RCC 7860 (cell line): ENCODE results near the gene AEN.
A peak's percentile ranks its signal among the peaks of the same experiment; 100 is the strongest.
"Not testable (repeated sequence)": the region's sequence is repeated elsewhere in the genome, so short reads cannot be mapped to it uniquely, and the experiment has no call there.

Experiments
- DNase-seq: peaks from one replicate; pipeline ENCODE4 v3.0.0-alpha.2; 2015; ENCODE audit warnings: low spot score
- FAIRE-seq: peaks from 2 replicates; lab custom pipeline; 2012; peaks lifted over from hg19 to GRCh38; lab: Jason Lieb, UNC

The AEN gene

DNA sequence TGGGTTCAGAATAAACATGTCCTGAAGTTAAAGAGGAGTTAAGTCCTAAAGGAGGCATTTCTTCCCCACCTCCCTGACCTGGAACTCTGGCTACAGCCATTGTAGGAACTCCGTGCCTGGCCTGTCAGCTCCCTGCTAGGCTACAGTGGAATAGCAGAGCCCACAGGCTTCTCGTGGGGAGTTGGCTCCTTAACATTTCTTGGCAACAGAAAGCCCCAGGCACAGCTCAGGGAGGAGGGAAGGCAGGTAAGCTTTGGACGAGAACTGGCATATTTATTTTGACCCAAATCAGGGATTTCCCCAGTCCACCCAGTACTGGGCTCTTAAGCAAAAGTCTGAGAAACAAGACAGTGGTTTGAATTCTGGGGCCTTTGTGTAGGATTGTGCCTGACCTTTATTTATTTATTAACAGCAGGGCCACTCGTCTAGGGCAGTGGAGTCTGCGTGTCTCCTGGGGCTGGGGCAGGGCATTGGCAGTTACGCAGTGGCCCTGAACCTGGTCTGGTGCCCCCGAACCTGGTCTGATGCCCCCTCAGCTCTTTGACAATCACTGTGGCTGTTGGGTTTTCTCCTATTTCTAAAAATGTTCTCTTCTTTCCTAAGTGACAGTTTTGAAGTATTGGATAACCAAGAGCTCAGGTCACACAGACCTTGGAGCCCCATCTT lies 9.8 kb downstream of the AEN start:
- no peak for FAIRE-seq
- no peak for DNase-seq

DNA sequence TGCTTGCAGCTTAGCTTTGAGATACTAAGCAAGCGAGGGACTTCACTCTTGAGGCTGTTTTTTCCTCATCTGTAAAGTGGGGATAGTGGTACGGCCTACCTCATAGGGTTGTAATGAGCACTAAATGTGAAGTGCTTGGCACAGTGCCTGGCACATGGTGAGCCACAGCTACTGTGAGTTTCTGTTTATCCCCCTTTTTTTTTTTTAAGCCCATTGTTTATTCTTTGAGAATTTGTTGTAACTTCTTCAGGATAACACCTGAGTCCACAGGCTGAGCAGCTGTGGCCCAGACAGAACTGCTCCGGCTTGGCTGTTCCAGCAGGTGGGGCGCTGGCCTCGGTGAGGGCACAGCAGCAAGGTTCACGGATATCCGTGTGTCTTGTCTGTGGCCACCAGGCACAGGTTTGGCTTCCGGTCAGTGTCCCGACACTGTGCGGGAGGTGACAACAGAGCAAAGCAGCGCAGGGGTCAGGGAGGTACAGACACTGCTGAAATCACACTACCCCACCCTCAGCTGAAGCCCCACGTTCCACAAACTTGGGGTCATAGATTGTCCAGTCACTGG lies 10.4 kb downstream of the AEN start:
- FAIRE-seq = no peak
- DNase-seq = no peak

DNA sequence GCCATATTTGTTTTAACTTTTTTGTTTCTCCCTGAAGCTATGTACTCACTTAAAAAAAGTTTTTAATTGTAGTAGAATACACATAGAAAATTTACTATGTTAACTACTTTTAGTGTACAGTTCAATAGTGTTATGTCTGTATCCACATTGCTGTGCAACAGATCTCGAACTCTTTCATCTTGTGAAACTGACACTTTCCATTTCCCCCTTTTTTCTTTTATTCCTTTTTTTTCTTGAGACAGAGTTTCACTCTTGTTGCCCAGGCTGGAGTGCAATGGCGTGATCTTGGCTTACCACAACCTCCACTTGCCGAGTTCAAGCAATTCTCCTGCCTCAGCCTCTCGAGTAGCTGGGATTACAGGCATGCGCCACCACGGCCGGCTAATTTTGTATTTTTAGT lies 11.7 kb downstream of the AEN start:
- DNase-seq, FAIRE-seq: not testable (repeated sequence)

DNA sequence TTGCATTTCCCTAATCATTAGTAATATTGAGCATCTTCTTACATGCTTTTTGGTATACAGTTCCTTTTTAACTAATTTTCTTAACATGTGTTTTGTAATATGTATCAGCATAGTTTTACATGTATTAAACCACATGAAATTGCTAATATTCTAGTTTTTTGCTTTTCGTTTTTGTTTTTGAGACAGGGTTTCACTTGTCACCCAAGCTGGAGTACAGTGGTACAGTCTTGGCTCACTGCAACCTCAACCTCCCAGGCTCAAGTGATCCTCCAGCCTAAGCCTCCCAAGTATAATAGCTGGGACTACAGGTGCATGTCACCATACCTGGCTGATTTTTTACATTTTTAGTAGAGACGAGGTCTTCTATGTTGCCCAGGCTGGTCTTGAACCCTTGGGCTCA lies 13.3 kb downstream of the AEN start:
- no peak for DNase-seq
- no peak for FAIRE-seq

DNA sequence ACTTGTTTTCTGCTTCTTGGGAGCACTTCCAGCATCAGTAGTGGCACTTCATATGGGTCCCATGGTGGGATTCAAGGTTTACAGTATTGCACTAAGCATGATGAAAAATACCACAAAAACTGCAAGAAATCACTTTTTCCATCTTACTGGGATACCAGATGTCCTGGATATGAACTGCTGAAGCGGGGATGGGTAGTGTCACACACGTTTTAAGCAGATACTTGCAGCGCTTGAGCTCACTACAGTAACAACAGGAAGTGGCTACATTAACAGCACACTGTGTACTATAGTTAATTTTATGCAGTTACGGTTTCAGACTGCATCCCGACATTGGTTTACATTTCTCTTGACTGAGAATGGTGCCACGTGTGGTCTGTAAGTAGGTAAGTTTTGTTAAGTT lies 14.2 kb downstream of the AEN start:
- no peak for DNase-seq
- FAIRE-seq = no peak

DNA sequence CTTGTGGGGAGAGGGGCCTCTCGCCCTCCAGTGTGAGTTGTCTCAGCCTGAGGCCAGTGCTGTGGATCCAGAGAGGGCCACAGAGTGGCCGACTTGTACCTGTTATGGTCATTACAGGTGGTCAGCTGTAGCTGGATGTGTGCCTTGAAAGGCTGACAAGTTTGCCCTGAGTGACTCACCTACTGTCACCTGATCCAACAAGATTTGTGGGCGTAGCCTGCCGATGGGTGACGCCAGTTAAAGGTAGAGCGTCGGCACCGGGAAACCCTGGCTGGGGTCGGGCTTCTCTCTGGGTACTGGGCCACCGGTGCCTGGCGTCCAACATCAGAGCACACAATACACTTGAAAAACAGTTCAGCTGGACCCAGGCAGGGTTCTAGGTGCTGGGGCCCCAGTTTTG lies 14.9 kb downstream of the AEN start:
- DNase-seq (no peak), FAIRE-seq (no peak)

DNA sequence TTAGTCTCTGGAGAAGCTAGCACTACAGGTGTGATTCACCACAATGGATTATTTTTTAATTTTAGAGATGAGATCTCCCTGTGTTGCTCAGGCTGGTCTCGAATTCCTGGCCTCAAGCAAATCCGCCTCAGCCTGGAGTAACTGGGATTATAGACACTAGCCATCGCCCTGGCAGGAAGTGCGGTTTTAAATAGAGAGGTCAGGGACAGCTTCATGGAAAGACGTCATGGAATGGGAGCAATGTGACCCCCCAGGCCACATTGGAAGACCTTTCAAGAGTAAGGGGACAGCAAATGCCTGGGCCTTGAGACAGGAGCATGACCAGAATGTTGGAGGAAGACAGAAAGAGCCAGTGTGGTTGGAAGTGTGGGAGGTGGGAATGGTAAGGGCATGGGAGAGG lies 15.5 kb downstream of the AEN start:
- FAIRE-seq (no peak), DNase-seq (no peak)

DNA sequence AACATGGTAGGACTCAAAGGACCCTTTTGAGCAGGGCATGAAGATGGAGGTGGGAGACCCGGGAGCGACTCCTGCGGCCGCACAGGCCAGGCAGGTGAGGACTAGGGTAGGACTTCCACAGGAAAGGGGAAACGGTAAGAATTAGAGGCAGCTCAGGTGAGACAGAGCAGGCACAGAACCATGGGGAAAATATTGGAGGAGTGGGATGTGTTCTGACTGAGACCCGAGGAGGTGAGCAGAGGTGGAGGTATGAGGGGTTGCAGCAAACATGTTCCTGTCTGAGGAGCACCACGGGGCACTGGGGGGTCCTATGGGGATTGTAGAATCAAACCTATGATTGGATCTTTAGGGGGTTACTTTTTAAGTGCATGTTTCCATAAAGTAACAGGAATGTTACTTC lies 16.3 kb downstream of the AEN start:
- DNase-seq (no peak), FAIRE-seq (no peak)

DNA sequence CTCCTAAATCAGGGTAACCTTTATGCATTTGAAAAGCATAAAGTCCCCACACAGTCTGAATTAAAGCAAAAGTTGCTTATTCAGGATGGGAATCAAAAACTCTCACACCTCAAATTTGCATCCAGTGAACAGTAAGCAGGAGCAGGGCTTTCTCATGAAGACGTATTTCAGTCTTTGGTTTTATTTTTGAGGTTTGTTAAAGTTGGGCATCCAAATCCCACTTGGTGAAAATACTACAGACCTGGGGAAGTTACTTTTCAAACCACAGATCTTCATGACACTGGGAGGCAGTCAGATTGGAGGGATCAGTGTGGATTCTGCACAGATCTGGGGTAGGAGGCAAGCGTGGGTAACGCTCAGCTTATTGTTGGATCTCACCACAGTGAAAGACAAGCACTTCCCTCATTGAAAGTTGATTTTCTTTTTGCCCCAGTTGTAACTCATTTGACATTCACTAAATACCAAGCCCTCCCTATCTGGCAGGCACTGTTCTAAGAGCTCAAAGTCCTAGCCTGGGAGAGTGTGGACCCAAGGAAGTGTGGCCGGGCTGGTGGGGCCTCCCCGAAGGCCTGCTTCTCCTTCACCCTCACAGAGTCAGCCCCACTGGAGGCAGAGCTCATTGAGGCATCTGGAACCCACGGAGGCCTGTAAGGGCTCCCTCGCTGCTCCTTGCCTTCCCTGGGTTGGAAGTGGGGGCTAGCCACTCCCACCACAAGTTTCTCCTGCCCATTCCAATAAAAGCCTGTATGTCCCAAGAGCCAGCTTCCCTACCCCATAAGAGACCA lies 16.9 kb downstream of the AEN start:
- no peak for DNase-seq
- no peak for FAIRE-seq

DNA sequence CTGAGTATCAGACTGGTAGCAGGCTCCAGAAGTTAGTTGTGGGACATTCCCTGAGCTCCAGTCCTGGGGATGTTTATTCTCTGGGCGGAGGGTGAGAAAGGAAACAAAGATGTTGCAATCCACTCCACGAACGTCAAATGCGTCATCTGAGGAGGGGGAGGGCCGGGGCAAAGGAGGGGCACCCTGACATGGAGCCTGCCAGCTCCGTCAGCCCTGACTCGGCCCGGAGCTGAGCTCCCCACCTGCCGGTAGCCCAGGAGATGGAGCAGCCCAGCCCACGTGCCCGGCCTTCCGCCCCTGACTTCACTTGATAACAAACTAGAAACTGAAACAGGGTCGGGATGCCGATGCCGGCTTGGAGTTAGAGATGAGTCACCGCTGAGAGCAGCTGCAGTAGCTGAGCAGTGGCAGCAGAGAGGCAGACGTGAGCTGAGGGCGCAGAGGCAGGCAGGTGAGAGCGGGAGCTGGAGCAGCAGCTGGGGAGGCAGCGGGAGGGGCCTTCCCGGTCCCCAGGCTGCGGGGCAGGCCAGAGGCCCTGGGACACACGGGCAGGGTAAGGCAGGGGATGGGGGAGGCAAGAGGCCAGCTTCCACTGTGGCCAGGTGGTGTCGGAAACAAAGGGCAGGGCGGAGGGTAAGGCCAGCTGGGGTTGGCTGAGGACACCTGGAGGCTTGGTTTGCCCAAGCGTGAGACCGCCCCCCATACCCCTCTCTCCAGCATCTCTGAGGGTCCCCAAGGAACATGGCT lies 17.7 kb downstream of the AEN start, which contains the start of gene ISG20:
Gene ISG20 (plus strand): TSS at position 391 of the 747 bp plus-strand sequence. CDS start 351 bp downstream, at position 742.
- peak; percentile 44 for FAIRE-seq

DNA sequence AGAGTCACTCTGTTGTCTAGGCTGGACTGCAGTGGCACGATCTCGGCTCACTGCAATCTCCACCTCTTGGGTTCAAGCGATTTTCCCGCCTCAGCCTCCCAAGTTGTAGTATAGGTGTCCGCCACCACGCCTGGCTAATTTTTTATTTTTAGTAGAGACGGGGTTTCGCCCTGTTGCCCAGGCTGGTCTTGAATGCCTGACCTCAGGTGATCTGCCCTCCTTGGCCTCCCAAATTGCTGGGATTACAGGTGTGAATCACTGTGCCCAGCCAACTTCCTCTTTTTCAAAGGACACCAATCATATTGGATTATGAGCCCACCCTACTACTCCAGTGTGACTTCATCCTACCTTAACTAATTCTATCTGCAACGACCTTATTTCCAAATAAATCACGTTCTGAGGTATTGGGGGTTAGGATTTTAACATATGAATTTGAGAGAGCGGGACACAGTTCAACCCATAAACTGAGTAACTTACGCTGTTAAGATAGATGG lies 20.9 kb downstream of the AEN start:
- DNase-seq = no peak
- no peak for FAIRE-seq

More for the DNA sequence above, 17.7 kb downstream of the AEN start, which contains the start of gene ISG20:
- peak; percentile 95 for DNase-seq

DNA sequence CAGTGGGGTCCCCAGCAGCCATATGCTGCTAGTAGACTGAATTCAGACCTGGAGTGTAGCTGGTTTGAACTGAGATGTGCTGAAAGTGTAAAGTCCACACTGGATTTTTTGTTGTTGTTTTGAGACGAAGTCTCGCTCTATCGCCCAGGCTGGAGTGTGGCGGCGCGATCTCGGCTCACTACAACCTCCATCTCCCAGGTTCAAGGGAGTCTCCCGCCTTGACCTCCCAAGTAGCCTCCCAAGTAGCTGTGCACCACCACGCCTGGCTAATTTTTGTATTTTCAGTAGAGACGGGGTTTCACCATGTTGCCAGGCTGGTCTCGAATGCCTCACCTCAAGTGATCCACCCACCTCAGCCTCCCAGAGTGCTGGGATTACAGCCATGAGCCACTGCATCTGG lies 21.4 kb downstream of the AEN start:
- not testable (repeated sequence) for DNase-seq, FAIRE-seq

DNA sequence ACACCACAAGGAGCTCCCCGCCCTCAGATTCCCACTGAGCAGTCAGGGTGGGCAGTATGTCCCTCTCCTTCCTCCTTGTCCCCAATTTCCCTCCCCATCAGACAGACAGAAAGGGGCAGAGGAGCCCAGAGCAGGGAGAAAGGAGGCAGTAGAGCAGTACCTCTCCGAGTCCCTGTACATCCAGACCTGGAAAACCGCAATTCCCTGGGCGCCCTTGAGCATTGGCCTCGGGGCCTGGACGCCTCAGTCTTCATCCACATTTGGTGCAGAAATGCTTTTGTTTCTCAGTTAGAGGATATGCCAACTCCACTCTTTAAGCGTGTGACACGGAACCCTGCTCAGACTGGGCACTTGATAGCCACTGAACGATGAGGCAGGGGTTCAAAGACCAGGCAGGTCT lies 23.6 kb downstream of the AEN start:
- FAIRE-seq = no peak
- no peak for DNase-seq

DNA sequence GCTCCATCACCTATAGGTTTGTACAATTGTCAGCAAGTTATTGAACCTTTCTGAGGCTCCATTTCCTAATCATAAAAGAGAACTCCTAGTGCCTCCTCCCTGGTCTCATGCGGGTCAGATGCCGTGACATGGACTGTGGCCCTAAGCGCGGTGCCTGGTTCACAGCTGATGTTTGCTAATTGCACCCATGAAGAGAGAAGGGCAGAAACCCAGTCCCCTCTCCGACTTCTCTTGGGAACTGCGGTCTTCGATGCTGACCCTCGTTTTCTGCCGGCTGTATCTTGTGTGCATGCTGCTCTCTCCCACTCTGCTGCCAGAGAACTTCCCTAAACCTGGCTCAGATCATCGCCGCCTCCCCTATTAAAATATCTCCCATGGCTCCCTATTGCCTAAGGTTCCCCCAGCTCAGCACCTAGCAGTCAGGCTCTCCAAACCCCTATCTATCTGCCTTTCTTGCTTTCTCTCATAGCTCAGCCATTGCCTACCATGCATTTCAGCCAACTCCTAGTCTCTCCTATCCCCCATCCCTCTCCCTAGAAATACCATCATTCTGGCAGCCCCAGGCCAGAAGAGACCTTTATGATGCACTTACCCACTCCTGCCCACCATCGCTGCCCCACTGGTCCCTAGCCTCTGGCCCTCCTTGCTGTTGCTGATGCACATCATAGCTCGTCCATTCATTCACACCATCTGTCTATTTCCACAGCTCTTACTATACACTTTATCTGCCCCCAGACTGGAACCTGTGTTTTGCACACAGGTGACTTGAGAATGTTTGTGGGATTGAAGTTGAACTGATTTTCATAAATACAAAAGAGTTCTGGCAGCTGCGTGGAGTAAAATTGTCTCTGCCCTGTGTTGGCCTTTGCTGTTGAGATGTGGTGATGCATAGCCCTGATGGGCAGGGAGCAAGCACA lies 24.3 kb downstream of the AEN start:
- DNase-seq (no peak), FAIRE-seq (no peak)

DNA sequence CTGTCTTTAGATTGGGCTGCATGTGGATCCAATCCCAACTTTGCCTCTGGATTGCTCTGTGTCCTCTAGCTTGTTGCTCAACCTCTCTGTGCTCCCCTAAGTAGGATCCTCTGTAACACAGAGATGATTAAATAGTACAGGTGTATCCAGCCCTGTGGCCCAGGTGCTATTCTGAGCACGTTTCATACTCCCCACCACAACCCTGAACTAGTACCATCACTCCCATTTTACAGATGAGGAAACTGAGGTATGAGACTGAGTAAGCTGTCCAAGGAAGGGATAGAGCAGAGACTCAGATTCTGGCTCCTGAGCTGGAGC lies 24.9 kb downstream of the AEN start:
- DNase-seq = no peak
- no peak for FAIRE-seq

DNA sequence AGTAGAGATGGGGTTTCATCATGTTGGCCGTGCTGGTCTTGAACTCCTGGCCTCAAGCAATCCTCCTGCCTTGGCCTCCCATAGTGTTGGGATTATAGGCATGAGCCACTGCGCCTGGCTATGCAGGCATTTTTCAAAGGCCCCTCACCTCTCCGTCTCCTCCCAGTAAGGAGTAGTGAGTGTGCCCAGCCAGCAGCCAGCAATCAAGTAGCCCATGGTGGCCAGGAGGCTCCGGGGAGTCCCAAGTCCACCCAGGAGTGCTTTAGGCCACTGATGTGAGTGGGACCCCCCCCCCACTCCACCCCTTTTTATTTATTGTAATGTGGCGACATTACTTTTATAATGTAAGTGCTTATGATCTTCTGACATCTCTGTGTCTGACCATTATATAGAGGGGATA lies 25.8 kb downstream of the AEN start:
- FAIRE-seq = no peak
- no peak for DNase-seq

DNA sequence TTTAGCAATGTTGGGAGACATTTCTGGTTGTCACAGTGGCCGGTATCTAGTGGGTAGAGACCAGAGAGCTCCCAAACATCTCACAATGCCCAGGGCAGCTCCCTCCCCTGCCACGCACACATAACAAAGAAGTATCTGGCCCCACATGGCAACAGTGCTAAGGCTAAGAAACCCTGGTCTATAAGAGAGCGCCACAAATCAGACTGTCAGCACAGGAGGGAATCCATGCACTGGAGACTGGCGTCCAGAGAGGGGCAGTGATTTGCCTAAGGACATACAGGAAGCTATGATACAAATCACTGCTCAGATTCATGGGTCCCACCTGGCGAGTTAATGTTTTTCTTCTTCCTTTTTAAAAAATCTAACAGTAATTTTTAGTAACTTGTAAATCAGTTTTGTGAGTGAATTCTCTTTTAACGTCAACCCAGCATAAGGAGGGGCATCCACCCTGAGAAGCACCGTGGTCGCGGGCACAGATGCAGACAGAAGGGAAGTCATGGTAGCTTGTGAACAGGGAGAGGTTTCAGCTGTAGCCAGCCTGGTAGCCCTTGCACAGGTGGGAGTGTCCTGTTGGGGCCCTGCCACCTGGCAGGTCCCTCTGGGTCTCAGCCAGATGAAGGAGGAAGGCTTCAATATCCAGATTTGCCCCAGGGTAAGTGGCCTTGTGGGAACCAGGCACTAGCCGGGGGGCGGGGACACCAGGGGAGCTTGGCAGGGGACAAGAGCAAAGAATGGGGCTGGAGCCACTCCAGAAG lies 26.4 kb downstream of the AEN start:
- no peak for FAIRE-seq
- no peak for DNase-seq

DNA sequence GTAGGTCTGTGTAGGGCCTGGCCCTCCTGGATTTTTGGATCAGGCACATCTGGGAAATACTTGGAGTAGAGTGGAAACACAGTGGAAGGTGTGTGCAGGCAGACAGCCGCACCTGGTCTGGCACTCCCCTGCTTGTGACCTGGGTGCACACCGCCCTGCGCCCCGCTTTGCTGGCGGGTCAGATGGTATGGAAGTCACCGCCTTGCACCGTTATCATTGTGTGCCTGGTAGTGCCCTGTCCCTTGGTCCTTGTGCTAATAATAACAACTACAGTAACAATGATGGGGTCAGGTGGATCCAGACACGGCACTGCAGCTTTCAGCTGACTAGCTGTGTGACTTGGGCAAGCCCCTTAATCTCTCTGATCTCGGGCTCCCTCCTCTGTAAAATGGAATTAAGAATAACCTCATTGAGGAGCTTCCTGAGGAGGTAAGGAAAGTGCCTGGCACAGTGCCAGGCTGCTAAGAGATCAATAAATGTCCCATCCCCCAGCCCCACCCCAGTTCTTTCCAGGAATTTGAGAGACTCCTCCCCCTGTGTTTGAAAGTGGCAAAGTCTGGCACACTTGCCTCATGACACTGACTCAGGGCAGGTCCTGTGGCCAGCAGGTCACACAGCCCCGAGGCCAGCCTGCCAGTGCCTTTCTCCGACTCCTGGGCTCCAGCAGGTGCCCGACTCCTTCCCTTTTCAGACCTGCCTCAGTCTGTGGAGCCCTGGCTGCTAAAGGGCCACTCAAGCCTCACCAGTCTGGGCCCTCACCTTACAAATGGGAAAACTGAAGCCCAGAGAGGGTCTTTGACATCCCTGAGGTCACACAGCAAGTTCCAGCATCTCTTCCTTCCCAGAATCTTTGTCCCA lies 27.4 kb downstream of the AEN start:
- FAIRE-seq = no peak
- DNase-seq = no peak

DNA sequence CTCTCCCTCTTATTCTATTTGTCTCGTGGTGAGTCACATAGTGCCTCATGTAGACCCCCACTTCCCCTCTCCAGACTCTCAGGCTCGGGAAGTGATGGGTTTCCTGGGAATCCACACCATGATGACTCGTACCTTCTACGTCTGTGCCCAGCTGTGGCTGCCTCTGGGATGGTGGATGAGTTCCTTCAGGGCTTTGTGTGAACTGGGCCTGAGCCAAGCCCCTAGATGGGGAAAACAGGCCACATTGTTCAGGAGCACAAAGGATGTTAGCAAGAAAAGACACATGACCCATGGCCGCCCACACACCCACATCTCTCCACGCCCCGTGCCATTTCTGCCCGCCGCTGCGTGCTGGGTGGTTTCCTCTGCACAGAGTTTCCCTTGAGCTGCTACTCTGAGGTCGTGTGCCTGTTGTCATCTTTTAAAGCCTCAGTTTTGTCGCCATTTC lies 28.2 kb downstream of the AEN start:
- peak; percentile 61 for DNase-seq
- FAIRE-seq = no peak
